TTC549 (cell line): ENCODE measurements around the gene ZC3H7A.

Source experiments
- FAIRE-seq: peaks from 2 replicates; lab custom pipeline; 2012; peaks lifted over from hg19 to GRCh38; lab: Jason Lieb, UNC

ZC3H7A gene

DNA sequence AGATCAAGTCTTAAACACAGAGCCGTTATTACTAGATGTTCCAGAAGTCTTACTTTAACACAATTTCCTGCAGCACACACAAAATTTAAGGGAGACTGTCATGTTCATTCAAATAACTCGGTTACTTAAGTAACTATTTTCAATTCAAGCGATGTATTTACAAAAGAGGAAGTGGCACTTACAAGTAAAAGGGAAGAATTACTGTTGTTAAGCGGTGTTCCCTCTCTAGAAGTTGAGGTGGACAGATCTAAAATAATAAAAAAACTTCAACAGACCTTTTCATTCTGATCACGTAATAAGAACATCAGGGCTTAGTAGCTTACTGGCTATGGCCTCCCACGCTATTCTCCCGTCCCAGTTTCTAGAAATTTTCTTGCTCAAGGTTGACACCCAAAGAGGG, 28.2 kb downstream of the ZC3H7A start:
- FAIRE-seq, result no peak

DNA sequence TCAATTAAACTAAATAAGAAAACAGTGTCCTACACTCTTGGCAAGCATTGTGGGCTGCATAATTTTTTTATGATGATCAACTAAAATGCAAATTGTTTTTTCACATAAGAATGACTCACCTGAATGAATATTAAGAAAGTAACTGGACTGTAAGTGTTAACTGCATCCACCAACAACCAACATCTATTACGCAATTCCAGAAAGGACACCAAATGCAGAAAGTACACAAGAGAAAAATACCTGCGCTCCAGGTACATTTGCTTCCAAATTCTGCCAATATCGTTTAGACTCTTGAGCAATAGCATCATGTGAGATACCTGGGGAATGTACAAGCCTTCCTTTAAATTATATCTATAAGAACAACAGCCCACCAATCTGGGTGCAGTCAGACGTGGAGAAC, 34.6 kb downstream of the ZC3H7A start:
- FAIRE-seq, result no peak

DNA sequence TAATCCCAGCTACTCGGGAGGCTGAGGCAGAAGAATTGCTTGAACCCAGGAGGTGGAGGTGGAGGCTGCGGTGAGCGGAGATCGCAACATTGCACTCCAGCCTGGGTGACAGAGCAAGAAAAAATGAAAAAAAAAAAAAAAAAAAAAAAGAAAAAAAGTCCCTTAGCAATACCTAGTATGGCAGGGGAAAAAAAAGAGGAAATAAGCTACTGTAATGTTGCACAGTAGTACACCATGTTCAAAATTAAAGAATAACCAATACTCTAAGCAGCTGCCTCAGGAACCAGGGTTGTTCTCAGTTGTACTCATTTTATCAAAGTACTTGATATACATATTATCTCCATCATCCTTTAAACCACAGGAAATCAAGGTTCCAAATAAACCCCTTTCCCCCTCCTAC, 37.1 kb downstream of the ZC3H7A start:
- no peak for FAIRE-seq

DNA sequence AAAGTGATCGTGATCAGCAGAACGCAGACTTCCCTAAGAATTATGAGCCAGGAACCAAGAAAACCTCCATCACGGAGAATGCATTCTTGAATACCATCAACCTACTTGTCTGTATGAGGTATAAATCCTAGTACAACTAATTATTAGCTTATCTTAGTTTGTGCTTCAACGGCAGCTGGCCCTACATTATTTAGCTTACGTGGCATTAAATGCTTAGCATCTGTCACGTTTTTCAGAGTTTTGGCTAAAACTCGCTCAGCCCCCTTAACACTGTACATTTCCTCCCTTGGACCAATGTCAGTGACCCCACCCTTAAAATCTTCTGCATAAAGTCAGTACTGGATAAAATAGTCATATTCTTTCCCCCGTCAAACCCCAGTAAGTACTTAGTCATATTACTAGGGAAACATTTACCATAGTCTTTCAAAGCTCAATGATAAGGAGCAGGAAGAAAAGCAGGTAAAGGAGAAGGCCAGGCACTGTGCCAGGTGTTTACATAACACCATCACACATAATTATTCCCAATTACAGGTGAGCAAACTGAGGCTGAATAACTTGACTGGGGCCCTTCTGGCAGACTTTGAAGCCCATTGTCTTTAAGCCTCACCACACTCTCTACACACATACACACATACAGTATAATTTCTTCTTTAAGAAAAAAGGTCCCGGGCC, 37.8 kb downstream of the ZC3H7A start:
- FAIRE-seq, result no peak

DNA sequence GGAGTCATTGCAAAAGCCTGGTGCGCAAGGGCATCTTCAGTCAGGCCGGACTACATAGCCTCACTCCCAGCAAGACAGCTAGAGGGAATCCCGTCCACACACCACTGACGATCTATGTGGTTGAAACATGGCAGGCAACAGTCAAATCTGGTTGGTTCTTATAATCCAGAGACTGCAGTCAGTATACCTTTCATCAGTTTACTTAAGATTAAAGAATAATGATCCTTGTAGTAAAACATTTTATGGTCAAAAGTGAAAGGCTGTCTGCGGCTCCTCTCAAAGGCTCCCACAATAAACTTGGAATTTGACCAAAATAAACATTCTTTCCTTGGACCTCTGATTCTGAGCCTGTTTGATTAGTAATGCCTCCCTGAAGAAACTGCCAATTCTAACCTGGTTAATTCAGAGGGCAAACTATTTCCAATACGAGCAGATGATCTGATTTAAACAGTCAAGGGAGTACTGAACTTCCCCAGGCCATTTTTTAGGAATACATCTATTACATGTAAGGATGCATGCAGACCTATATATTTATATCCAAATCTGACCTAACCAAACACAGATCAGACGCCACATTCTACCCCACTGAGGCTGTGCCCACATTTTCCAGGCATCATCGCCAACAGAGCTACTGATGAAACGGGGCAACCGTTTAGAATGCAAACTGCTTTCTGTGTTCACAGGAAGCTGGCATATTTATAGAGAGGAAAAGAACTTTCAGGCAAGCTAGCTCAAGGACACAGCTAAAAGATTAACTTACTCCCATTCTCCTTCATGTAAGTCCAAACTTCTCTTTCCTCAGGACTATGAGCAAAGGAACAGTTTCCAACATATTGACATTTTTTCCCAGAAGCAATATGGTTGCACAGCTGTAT, 39.1 kb downstream of the ZC3H7A start:
- no peak for FAIRE-seq

DNA sequence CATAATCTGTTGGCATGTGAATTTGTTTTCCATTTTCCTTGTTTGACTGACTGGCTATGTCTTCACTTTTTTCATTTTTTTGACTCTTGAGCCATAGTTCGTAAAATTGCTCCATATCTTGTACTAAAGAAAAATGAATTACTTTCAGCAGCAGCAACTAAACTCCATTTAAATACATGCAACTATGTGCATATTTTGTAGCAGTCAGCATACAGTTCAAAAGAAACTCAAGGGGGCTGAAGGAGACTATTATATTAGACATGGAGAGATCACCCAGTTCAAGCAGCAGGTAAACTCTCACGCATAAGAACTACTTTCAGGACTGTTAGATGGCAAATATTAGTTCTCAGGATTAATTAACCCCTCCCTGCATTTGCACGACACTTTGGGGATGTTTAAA, 40.8 kb downstream of the ZC3H7A start:
- no peak for FAIRE-seq

DNA sequence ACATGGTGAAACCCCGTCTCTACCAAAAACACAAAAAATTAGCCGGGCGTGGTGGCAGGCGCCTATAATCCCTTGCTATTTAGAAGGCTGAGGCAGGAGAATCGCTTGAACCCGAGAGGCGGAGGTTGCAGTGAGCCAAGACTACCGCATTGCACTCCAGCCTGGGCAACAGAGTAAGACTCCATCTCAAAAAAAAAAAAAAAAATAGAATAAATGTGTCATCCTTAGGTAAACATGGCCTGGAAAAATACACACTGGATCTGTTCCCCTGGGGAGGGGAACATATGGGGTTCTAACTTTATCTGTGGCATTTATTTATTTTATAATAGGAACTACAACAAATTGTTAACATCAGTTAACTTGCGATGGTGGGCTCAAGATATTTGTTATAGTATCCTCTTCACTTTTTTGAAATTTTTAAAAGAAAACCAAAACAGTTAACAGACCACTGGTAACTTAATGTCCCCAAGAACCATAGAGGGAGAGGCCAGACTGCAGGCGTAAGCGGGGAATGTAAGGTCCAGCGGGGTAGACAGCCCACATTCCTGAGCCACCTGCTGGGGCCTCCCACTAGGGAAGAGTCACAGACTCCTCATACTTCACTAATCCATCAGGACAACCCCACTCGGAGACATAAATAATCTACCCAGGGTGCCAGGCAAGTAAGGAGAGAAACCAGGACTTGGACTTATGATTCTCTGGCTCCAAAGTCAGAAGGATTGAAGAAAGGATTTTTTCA, 41.9 kb downstream of the ZC3H7A start:
- no peak for FAIRE-seq

DNA sequence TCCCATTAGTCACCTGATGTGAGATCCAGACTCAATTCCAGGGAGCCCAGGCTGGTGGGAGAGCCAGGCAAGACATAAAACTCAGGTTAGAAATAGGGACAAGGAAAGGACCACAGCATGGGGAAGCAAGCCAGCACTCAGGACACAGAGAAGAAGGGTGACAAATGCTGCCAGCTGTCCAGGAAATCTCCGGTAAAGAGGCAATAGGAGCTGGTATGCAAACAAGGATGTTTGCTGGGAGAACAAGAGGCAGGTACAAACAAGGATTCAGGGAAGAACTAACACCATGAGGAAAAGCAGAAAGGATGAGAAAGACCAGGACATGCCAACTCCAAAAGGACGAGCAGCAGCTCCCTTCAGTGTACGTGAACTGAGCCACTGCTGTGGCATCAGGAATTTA, 44.2 kb downstream of the ZC3H7A start:
- no peak for FAIRE-seq

DNA sequence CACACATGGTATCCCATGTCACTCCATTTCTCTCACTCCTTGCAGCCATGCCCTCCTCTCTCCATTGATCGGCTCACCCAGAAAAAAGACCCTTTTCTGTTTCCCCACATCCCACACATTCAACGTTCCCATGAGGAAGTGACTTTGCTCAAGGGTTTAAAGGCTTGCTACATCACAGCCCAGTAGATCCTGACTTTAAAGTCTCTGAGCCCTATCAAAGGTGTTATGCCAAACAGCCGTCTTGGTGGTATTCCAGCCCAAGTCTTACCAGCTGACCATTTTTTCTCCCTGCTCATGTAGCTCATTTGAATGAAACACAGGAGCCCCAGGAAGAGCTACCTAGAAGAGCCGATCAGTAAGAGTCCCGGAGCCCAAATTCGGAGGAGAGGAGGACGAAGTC, 47.0 kb downstream of the ZC3H7A start:
- no peak for FAIRE-seq

DNA sequence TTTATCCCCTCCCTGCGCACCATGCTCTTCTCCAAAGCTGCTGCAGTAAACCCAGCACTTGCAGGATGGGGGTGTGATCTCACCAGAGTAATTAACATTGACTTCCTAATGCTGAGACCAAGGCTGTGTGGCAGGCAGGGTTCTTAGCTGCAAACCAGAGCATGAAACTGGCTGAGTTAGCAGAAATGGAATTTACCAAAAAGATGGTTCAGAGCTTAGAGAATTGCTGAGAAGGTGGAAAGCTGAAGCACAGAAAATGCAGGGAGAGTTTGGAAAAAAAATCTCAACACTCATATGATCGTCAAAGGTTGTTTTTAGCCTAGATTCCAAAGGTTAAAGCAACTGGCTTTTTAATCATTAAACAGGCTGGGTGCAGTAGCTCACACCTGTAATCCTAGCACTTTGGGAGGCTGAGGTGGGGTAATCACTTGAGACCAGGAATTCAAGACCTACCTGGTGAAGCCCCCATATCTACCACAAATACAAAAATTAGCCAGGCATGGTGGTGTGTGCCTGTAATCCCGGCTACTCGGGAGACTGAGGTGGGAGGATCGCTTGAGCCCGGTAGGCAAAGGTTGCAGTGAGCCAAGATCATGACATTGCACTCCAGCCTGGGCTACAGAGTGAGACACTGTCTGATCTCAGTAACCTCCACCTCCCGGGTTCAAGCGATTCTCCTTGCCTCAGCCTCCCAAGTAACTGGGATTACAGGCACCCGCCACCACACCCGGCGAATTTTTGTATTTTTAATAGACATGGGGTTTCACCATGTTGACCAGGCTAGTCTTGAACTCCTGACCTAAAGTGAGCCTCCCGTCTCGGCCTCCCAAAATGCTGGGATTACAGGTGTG, 48.4 kb downstream of the ZC3H7A start:
- no peak for FAIRE-seq

DNA sequence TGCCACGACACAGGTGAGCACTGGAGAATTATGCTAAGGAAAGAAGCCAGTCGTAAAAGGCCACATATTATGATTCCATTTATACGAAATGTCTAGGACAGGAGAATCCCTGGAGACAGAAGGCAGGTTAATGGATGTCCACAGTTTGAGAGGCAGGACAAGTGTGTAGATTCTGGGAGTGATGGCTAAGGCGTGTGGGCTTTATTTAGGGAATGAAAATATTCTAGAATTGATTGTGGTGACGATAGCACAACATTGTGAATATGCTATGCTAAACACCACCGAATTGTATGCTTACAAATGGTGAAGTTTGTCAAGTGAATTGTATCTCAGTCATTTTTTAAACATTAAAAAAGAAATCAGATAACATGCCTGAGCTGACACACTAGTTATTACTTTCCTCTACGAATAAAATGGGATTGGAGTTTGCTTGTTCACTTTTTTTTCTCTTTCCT, 49.1 kb downstream of the ZC3H7A start:
- FAIRE-seq, result no peak

DNA sequence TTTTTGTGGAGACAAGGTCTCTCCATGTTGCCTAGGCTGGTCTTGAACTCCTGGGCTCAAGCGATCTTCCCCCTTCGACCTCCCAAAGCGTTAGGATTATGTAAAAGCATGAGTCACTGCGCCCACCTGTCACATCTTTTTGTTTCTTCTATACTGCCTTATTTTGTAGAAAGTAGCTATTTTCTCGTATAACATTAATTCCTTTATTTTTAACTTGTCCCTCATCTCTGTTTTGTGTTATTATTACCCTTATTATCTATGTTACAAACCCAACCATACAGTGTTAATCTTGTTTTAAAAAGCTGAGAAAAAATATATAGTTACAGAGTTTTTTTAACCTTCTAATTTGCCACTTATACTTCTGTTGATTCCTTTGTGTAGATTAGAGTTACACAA, 53.0 kb downstream of the ZC3H7A start:
- FAIRE-seq, result no peak

DNA sequence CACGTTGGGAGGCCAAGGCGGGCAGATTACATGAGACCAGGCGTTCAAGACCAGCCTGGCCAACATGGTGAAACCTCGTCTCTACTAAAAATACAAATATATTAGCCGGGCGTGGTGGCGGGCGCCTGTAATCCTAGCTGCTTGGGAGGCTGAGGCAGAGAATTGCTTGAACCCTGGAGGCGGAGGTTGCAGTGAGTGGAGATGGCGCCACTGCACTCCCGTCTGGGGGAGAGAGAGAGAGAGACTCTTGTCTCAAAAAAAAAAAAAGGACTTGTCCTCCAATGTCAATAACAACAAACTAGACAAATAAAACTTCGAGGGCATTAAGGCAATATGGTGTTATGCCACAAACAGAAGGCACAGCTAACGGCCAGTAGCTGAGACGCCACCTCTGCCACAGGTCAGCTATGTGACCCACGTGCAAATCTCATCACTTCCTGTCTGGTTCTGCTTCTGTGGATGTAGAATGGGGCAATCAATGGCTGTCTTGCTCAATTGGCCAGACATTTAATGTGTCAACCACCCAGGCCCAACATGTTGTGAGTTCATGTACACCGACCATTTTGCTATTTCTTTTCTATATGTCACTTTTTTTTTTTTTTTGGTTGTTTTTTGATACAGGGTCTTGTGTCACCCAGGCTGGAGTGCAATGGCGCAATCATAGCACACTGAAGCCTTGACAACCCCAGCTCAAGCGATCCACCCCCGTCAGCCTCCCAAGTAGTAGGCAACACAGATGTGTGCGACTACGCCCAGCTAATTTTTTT, 53.6 kb downstream of the ZC3H7A start:
- no peak for FAIRE-seq

DNA sequence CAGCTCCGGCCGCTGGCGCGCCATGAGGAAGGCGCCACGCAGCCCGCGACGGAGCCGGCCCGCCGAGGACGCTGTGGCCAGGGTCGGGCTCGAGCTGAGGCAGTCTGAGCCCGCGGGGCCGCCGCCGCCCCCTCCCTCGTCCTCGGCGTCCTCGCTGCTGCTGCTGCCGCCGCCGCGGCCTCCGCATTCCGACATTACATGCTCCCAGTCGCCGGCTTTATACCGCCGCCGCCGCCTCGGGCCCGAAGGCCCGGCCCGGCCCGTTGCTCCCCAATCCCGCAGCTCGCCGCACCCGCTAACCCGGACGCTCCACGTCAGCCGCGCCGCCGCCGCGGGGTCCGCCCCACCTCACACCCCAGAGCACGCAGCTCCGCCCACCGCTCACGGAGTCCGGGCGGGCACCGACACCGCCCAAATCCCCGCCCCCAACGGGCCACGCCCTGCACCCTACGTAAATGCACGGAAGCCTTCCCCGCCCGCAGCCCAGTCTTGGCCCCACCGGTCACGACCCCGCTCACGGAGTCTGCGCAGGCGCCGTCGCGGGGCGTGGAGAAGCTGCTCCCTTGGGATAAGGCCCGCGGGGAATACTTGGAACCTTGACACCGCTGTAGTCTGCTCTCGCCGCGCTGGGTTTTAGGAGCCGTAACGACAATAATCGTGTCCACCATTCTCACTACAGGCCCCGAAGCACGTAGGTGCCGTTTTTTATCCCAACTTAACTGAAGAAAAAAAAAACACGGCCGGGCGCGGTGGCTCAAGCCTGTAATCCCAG, 54.3 kb downstream of the ZC3H7A start, which contains the start of gene TXNDC11:
Gene TXNDC11, minus strand, starts transcription at position 322 of the 772 bp plus-strand sequence. Its CDS starts 127 bp downstream, at position 195.
- FAIRE-seq, result no peak

DNA sequence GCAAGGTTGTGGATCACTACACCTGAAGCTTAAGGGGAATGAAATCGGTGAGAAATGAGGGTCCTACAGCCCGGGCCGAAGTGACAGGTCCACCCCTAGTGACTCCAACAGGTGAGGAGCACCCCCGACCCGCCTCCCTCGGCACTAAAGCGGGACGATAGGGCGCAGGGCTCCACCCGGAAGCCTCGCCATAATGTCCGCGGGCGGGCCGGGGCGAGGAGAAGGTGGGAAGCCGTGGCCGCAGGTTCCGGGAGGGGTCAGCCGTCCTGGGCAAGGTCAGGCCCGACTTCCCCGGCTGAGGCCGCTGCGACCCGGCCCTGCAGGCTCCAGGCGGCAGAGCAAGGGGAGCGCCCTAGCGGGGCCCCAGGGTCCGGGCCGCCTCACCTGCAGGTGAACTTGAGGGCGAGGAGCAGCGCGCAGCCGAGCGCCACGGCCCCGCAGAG, 54.9 kb downstream of the ZC3H7A start:
- no peak for FAIRE-seq

DNA sequence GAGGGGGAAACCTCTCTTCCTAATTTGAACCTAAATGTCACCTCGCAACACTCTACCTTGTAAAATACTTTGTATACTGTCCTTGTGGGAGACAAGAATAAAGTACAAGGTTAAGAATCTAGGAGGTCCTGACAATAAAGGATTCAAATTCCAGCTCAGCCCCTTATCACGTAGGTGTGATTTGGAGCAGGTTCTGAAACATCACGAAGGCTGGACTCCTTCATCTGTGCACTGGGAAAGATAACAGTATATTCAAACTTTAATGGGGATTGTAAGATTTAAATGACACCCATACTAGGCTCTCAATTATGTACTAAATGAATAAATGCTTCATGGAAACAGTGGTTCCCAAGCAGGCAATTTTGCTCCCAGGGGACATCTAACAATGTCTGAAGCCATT, 56.5 kb downstream of the ZC3H7A start:
- FAIRE-seq, result no peak

DNA sequence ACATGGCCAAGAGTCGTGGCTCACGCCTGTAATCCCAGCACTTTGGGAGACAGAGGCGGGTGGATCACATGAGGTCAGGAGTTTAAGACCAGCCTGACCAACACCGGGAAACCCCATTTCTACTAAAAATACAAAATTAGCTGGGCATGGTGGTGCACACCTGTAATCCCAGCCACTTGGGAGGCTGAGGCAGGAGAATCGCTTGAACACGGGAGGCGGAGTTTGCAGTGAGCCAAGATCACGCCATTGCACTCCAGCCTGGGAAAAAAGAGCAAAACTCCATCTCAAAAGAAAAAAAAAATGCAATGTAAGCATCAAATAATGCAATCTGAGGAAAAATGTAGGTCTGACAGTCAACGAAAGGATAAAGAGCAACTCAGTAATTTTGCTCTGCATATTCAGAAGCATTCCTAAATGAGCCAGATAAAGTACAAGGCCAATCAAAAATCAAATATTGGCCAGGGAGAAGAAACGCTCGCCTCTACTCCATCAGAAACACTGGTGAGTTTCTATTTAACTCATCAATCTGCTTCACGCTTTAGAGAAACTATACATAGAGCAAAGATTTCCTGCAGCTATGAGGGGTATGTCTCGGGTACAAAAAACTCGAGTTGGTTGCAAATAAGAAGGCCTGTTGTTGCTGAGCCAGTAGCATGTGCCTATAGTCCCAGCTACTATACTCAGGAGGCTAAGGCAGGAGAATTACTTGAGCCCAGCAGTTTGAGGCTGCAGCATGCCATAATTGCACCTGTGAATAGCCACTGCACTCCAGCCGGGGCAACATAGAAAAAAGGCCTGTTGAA, 58.1 kb downstream of the ZC3H7A start:
- FAIRE-seq, result no peak

DNA sequence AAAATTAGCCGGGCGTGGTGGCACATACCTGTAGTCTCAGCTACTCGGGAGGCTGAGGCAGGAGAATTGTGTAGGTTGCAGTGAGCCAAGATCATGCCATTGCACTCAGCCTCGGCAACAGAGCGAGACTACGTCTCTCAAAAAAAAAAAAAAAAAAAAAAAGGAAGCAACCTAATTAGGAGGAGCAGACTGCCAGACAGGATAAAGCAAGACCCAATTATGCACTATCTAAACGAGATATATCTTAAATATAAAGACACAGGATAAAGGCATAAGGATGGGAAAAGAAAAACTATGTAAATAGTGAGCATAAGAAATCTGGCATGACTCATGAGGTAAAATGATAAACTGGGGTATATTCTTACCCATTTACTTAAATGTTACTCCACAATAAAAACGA, 59.3 kb downstream of the ZC3H7A start:
- no peak for FAIRE-seq

DNA sequence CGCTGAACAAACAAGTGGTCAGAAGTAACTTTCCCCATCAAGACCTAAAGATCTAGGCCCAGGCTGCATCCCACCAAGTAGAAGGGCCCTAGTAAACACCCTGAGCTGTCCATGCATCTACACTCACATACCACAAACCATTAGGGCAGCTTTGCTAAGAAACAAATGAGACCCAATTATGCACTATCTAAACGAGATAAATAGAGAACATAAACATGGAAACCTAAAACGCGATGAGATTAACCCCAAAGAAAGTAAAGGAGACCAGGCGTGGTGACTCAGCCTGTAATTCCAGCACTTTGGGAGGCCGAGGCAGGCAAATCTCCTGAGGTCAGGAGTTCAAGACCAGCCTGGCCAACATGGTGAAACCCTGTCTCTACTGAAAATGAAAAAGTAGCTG, 60.2 kb downstream of the ZC3H7A start:
- no peak for FAIRE-seq

DNA sequence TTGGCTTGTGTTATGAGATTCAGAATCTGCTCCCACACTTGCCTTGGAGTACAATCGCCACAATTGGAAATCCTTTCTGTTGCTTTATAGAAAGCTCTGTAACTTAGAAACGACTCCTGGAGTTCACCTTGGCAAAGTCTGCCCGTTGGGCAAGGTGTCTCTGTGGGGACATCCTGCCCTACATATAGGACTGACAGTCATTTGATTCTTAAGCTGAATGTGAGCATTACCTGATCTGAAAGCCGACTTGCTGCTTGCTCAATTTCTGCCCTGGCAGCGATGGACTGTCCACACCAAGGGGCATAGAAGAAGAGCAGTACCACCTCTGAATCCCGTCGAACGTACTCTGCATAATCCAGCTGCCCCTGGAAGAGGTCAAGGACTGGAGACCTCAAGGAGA, 61.3 kb downstream of the ZC3H7A start:
- FAIRE-seq, result no peak
